GM18951 (cell line): ENCODE measurements around the gene SULT1A2.
"Not testable (repeated sequence)": the region's sequence is repeated elsewhere in the genome, so short reads cannot be mapped to it uniquely, and the experiment has no call there.

Source experiments
- POLR2A ChIP-seq: IDR thresholded peaks from 4 replicates; pipeline ENCODE4 v1.6.1; 2011; ENCODE audit warnings: mild to moderate bottlenecking; ENCODE audit not compliant: insufficient read length, insufficient read depth; ENCODE audit errors: extremely low read depth
- in situ Hi-C: fragments of 300-500 bp; cut with MboI; formaldehyde crosslinking; loops from one replicate; pipeline ENCODE4 v1.12.0; 2022; ENCODE audit warnings: low sequenced_read_pairs, mixed read lengths, inconsistent platforms; ENCODE audit not compliant: unreplicated experiment

The SULT1A2 gene

DNA sequence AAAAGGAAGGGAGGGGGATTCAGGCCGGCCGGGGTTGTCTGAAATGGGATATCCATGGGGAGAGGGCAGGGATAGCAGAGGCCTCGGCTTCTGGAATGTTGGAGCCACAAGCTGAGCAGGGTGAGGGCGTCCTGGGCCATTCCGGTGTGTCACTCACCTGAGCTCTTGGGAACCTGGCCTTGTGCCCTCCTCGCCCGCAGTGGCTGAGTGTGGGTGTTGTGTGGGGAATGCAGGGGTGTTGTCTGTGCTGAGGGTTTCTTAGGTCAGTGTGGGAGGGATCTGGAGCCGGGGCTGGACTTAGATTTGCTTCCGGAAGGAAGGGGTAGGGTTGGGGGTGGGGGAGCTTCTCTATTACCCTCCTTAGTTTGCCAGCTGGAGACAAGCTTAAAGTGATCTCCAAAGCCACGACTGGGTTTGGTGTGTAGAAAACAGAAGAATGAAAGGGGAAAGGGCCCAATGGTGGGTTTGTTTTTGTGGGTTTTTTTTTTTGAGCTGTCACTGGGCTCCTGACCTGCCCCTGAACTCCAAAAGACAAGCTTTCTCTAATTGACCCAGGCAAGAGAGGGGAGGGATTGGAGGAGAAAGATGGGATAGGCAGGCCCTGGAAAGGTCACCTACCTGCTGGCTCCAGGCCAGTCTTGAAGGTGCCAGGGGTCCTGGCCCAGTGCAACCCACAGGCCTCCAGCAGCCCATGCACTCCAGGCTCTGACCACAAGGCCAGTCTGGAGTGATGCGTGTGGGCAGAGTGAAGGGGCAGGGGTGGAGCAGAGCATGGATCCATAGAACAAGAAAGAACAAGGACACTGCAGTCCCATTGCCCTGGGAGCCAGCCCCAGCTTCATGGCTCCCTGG, at the start of gene SULT1A2:
SULT1A2 (minus strand) TSS at position 211 of the 852 bp plus-strand sequence. CDS start 1,120 bp downstream, outside the sequence.
- in situ Hi-C loops, result no loop called here
- TF ChIP-seq POLR2A, result no peak

DNA sequence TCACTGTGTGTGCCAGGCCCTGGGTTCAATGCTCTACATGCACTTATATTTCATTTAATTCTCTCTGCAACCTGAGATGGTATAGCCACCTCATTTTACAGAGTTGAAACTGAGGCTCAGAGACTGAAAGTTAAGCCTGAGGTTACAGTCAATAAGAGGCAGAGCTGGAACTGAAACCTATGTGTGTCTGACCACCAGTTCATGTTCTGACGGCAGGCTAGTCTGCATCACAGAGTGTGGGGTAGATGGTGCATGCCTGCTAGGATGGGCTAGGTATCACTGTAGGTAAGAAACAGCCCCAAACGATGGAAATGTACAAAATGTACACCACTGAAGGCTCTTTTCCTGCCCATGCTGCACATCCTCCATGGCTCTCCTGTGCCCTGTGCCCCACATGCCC, 43.1 kb upstream of the SULT1A2 start:
- in situ Hi-C loops, result not testable (repeated sequence)

DNA sequence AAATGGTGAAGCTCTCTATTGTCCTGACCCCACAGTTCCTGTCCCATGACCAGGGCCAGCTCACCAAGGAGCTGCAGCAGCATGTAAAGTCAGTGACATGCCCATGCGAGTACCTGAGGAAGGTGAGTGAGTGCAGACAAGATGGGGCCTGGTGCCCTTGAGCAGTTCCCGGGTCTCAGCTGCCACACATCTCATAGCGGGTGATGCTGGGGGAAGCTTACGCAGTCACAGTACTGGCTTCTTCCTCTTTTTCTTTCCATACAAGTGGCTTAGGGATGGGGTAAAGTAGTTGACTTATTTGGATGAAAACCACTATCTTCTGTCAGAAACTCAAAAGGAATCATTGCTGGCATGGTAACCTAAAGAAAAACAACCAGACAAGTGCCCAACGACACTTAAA, 41.5 kb upstream of the SULT1A2 start:
- in situ Hi-C loops, result not testable (repeated sequence)

GRCh38 chr16:28637765-28638164, 40.9 kb upstream of the SULT1A2 start, which contains the start of gene NPIPB8:
Gene NPIPB8 (plus strand): TSS chr16:28638065. CDS start chr16:28638361, 296 bp downstream.
- in situ Hi-C loops, result not testable (repeated sequence)

GRCh38 chr16:28636093-28636823, 39.4 kb upstream of the SULT1A2 start:
- in situ Hi-C loops, result not testable (repeated sequence)

DNA sequence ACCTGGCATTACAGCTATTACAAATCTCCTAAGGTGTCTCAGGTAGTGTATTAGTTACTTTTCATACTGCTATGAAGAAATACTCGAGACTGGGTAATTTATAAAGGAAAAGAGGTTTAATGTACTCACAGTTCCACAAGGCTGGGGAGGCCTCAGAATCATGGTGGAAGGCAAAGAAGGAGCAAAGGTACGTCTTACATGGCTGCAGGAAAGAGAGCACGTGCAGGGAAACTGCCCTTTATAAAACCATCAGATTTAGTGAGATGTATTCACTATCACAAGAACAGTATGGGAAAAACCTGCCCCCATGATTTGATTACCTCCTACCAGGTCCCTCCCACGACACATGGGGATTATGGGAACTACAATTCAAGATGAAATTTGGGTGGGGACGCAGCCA, 34.1 kb upstream of the SULT1A2 start:
- in situ Hi-C loops, result not testable (repeated sequence)

DNA sequence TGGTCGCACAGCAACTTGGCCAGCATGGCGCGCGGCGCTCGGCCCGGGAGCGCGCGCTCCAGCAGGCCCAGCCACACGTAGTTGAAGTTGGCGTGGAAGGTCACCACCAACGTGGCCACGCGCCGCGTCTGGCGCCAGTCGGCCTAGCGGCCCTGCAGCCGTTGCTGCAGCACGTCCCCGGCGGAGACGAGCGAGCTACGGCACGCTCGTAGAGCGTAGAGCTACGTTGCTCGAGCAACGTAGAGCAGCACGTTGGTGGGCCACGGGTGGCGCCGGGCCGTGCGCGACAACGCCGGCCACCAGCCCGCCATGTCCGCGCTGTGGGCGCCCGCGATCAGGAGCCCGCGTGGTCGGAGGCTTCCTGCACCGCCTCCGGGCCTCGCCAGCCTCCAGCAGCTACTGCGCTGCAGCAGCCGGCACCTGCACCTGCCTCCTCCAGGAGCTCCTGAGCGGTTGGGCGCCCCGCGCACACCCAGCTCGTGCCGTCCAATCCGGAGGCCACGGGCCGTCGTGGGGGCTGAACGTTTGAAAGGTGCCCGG, 26.4 kb upstream of the SULT1A2 start:
- TF ChIP-seq POLR2A, result peak; percentile 45
- in situ Hi-C loops, result no loop called here

DNA sequence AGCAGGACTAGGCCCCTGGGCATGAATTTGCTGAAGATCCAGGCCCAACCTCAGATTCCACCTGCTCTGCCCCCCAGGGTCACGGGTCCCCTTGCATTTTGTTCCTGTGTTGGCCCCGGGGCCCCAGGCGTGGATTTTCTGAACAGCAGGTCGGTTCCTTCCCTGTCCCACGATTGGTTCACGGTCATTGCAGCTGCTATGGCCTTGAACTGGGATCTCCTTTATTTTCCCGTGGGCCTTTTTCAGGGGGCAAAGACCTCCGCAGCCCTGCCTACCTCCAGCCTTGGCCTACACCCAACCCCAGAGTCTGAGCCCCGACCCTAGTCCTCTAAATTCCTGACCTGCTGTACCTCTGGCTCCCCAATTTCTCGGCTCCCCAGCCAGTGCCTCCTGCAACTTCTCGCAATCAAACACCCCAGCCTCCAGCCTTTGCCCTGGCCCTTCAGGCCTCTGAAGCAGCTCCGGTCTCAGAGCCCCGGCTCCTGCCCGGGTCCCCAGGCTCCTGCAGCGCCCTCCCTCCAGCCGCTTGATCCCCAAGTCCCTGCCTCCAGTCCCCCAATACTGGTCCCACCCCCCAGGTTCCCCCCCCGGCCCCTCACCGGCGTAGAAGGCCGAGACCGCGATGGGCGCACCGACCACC, 25.8 kb upstream of the SULT1A2 start:
- in situ Hi-C loops, result not testable (repeated sequence)

- in situ Hi-C loops, result no loop called here
- TF ChIP-seq POLR2A, result no peak
These were observed 24.8 kb upstream of the SULT1A2 start for GRCh38 chr16:28621481-28622155.

GRCh38 chr16:28620316-28620715, 23.5 kb upstream of the SULT1A2 start:
- in situ Hi-C loops, result not testable (repeated sequence)

DNA sequence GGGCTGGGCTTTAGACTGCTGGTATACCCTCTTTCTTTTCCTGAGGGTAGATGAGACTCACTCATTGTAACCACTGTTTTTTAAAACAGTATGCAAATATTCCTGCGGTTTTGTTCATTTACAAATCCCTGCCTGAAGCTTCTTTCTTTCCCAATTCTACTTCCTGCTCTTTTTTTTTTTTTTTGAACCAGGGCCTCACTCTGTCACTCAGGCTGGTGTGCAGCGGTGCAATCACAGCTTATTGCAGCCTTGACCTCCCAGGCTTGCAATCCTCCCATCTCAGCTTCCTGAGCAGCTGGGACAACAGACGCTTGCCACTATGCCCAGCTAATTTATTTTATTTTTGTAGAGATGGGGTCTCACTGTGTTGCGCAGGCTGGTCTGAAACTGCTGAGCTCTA, 21.0 kb upstream of the SULT1A2 start:
- in situ Hi-C loops, result no loop called here
- no peak for TF ChIP-seq POLR2A

- in situ Hi-C loops, result no loop called here
- no peak for TF ChIP-seq POLR2A
These were observed 19.8 kb upstream of the SULT1A2 start for GRCh38 chr16:28616636-28617035.

DNA sequence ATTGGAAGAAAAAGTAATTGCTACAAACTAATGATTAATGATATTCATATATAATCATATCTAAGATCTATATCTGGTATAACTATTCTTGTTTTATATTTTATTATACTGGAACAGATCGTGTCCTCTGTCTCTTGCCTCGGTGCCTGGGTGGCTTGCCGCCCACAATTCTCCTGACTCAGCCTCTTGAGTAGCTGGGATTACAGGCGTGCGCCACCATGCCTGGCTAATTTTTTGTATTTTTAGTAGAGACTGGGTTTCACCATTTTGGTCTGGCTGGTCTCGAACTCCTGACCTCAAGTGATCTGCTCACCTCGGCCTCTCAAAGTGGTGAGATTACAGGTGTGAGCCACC, 19.4 kb upstream of the SULT1A2 start:
- in situ Hi-C loops, result not testable (repeated sequence)

DNA sequence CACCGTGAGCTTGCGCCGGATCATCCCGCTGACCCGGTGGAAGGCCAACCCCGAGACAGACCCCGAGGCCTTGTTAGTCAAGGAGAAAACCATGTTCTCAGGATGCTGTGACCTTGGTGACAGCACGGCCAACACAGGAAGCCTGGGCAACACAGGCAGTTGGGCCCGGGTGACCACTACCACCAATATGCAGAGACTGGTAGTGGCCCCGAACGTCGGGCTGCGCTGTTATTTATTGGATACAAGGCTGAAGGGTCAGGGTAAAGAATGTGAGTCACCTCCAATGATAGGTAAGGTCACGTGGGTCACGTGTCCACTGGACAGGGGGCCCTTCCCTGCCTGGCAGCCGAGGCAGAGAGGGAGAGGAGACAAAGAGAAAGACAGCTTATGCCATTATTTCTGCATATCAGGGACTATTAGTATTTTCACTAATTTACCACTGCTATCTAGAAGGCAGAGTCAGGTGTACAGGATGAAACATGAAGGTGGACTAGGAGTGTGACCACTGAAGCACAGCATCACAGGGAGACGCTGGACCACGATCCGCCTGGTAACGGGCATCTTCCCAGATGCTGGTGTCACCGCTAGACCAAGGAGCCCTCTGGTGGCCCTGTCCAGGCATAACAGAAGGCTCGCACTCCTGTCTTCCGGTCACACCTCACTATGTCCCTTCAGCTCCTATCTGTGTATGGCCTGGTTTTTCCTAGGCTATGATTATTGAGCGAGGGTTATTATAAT, 18.8 kb upstream of the SULT1A2 start:
- in situ Hi-C loops, result not testable (repeated sequence)

DNA sequence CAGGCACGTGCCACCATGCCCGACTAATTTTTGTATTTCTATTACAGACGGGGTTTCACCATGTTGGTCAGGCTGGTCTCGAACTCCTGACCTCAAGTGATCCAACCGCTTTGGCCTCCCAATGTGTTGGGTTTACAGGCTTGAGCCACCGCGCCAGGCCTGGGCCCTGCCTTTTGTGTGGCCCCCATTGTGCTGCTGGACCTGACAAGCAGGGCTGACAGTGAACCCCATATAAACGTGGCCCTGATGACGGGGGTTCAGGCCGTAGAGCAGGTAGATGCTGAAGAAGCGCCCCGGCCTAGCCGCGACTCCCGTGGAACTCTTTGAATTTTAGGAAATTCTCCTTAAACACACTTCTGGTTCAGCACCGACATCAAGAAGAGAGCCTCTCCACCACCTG, 17.7 kb upstream of the SULT1A2 start:
- in situ Hi-C loops, result not testable (repeated sequence)

- in situ Hi-C loops, result not testable (repeated sequence)
These were observed 17.1 kb upstream of the SULT1A2 start for GRCh38 chr16:28613912-28614311.

GRCh38 chr16:28612359-28613280, 15.8 kb upstream of the SULT1A2 start:
- in situ Hi-C loops, result not testable (repeated sequence)
